ENCODE results near the gene GLRA1. TPM values are rescaled to one million over a fixed set of nuclear protein-coding genes. Genes with fewer than 3 reads are reported as not detected.

Gene GLRA1
- total RNA-seq, 1 donor from 2014 or later: 0.22 TPM

GRCh38 chr5:151925340-151925739, 689 bp upstream of the GLRA1 start:
- Mint-ChIP-seq H3K27ac (ENCODE audit: unreplicated experiment) (no peak overlapping the region), H3K27me3 (ENCODE audit: unreplicated experiment) (peaks cover 7% of the 10 kb centered on the region), H3K4me1 (ENCODE audit: low read depth, unreplicated experiment) (peaks cover 16% of the 10 kb centered on the region), H3K4me3 (ENCODE audit: unreplicated experiment) (peak overlapping the region; percentile 72), H3K9me3 (ENCODE audit: unreplicated experiment) (no peaks in the 10 kb centered on the region), H3K36me3 (ENCODE audit: unreplicated experiment) (no peaks in the 10 kb centered on the region)
- DNase-seq: no peak
- TF ChIP-seq, protein P1, sequence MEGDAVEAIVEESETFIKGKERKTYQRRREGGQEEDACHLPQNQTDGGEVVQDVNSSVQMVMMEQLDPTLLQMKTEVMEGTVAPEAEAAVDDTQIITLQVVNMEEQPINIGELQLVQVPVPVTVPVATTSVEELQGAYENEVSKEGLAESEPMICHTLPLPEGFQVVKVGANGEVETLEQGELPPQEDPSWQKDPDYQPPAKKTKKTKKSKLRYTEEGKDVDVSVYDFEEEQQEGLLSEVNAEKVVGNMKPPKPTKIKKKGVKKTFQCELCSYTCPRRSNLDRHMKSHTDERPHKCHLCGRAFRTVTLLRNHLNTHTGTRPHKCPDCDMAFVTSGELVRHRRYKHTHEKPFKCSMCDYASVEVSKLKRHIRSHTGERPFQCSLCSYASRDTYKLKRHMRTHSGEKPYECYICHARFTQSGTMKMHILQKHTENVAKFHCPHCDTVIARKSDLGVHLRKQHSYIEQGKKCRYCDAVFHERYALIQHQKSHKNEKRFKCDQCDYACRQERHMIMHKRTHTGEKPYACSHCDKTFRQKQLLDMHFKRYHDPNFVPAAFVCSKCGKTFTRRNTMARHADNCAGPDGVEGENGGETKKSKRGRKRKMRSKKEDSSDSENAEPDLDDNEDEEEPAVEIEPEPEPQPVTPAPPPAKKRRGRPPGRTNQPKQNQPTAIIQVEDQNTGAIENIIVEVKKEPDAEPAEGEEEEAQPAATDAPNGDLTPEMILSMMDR (IDR thresholded peaks at IDR 0.05; ENCODE audit: partially characterized antibody, unreplicated experiment): no peak

- Mint-ChIP-seq H3K4me3 (ENCODE audit: unreplicated experiment) (peak overlapping the region; percentile 76), H3K27me3 (ENCODE audit: unreplicated experiment) (peaks cover 7% of the 10 kb centered on the region), H3K27ac (ENCODE audit: unreplicated experiment) (no peak overlapping the region), H3K4me1 (ENCODE audit: low read depth, unreplicated experiment) (peaks cover 16% of the 10 kb centered on the region), H3K36me3 (ENCODE audit: unreplicated experiment) (no peaks in the 10 kb centered on the region), H3K9me3 (ENCODE audit: unreplicated experiment) (no peaks in the 10 kb centered on the region)
- peak; percentile 73 for DNase-seq
- TF ChIP-seq, protein P1 (IDR thresholded peaks at IDR 0.05; ENCODE audit: partially characterized antibody, unreplicated experiment): peak; percentile 76
These were observed 680 bp downstream of the GLRA1 start for GRCh38 chr5:151923866-151924476.

- no peak for DNase-seq
These were observed 2.7 kb downstream of the GLRA1 start for GRCh38 chr5:151921916-151922315.

DNA sequence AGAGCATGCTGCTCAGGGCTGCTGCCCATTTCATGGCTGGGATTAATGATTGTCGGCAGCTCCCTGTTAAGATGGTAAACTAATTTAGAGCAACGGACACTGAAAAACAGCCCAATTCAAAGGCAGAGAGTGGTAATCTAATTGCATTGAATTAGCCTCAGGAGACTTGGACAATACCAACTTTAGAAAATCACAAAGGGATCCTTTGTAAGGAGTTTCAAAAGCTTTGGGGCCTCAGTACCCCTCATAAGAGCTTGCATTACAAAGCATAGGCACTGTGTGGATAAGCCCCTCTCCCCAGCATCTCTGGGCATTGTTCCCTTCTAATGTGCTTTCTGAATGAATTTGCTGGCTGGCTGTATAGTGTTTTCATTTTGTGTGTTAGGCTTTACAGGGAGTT, 6.7 kb downstream of the GLRA1 start:
- Mint-ChIP-seq H3K27me3 (ENCODE audit: unreplicated experiment) (no peaks in the 10 kb centered on the region), H3K9me3 (ENCODE audit: unreplicated experiment) (no peaks in the 10 kb centered on the region), H3K36me3 (ENCODE audit: unreplicated experiment) (no peaks in the 10 kb centered on the region), H3K4me3 (ENCODE audit: unreplicated experiment) (no peak overlapping the region), H3K4me1 (ENCODE audit: low read depth, unreplicated experiment) (peaks cover 7% of the 10 kb centered on the region), H3K27ac (ENCODE audit: unreplicated experiment) (no peak overlapping the region)
- TF ChIP-seq, protein P1 (IDR thresholded peaks at IDR 0.05; ENCODE audit: partially characterized antibody, unreplicated experiment): no peak
- DNase-seq: no peak

More at GRCh38 chr5:151921916-151922315, 2.7 kb downstream of the GLRA1 start:
- Mint-ChIP-seq H3K9me3 (ENCODE audit: unreplicated experiment) (no peaks in the 10 kb centered on the region), H3K4me3 (ENCODE audit: unreplicated experiment) (no peak overlapping the region), H3K27me3 (ENCODE audit: unreplicated experiment) (peaks cover 6% of the 10 kb centered on the region), H3K36me3 (ENCODE audit: unreplicated experiment) (no peaks in the 10 kb centered on the region), H3K27ac (ENCODE audit: unreplicated experiment) (no peak overlapping the region), H3K4me1 (ENCODE audit: low read depth, unreplicated experiment) (peaks cover 24% of the 10 kb centered on the region)
- TF ChIP-seq, protein P1 (IDR thresholded peaks at IDR 0.05; ENCODE audit: partially characterized antibody, unreplicated experiment): no peak

- H3K27me3 Mint-ChIP-seq (ENCODE audit: unreplicated experiment): peaks cover 4% of the 10 kb centered on the region
- H3K27ac Mint-ChIP-seq (ENCODE audit: unreplicated experiment): no peak overlapping the region
- H3K9me3 Mint-ChIP-seq (ENCODE audit: unreplicated experiment): no peaks in the 10 kb centered on the region
These were observed 11.2 kb downstream of the GLRA1 start for GRCh38 chr5:151913425-151913824.

More at GRCh38 chr5:151913425-151913824, 11.2 kb downstream of the GLRA1 start:
- Mint-ChIP-seq H3K36me3 (ENCODE audit: unreplicated experiment) (no peaks in the 10 kb centered on the region), H3K4me3 (ENCODE audit: unreplicated experiment) (no peak overlapping the region), H3K4me1 (ENCODE audit: low read depth, unreplicated experiment) (peaks cover 7% of the 10 kb centered on the region)
- DNase-seq: no peak
- TF ChIP-seq, protein P1 (IDR thresholded peaks at IDR 0.05; ENCODE audit: partially characterized antibody, unreplicated experiment): no peak

Measured in glutamatergic neuron (in vitro differentiated cells).